Right lobe of liver (tissue), 6 donors: ENCODE data around the gene RXFP3. TPM values are rescaled to one million over a fixed set of nuclear protein-coding genes. Genes with fewer than 3 reads are reported as not detected.
"Not testable (repeated sequence)": the region's sequence is repeated elsewhere in the genome, so short reads cannot be mapped to it uniquely, and the experiment has no call there.

Experiments
- ATAC-seq, 4 donors: fragments of 200-7000 bp; cut with Tn5 transposase; one replicate each; pipeline ENCODE4 v1.9.1; 2020; ENCODE audit warnings: mild to moderate bottlenecking in 4 of 4, moderate library complexity in 4 of 4
- DNase-seq, 3 donors: peaks; one replicate each; pipeline ENCODE4 v3.0.0-alpha.2; 2020
- H3K27ac ChIP-seq, 3 donors: fragments of 200-600 bp; one replicate each; pipeline ENCODE4 v1.8.0; 2022
- H3K27me3 ChIP-seq, 2 donors: fragments of 200-600 bp; one replicate each; pipeline ENCODE4 v1.8.0; 2022
- H3K36me3 ChIP-seq, 4 donors: fragments of 200-600 bp; sonication (generic) in 1 of 4; one replicate each; pipeline versions ENCODE4 v1.5.1 to v1.8.0; 2017 to 2022; ENCODE audit warnings: control low read depth in 1 of 4
- H3K4me1 ChIP-seq, 4 donors: fragments of 200-600 bp; sonication (generic) in 1 of 4; one replicate each; pipeline versions ENCODE4 v1.5.1 to v1.8.0; 2017 to 2022; ENCODE audit warnings: control low read depth in 1 of 4
- H3K4me3 ChIP-seq, 3 donors: fragments of 200-600 bp; one replicate each; pipeline ENCODE4 v1.8.0; 2022
- H3K9me3 ChIP-seq, 4 donors: fragments of 200-600 bp; sonication (generic) in 1 of 4; one replicate each; pipeline versions ENCODE4 v1.5.1 to v1.8.0; 2017 to 2022; ENCODE audit warnings: control low read depth in 1 of 4
- POLR2A ChIP-seq: fragments of 450-650 bp; IDR thresholded peaks from one replicate; pipeline ENCODE4 v1.6.1; 2017; ENCODE audit warnings: antibody characterized with exemption, mild to moderate bottlenecking
- WGBS: methylation state at CpG from one replicate; pipeline ENCODE4 v1.1.6; 2018; ENCODE audit warnings: low coverage, low lambda C conversion rate; ENCODE audit not compliant: insufficient coverage; ENCODE audit errors: missing lambda C conversion rate; 5-methylcytosine and 5-hydroxymethylcytosine counted together
- intact Hi-C, 2 donors: fragments of 100-400 bp; cut with DNase I; formaldehyde crosslinking; loops; one replicate each; pipeline versions ENCODE4 v1.11.2 to v1.14.1; 2022
- total RNA-seq, 6 experiments: library from RNA; depleted of rRNA in 2 of 6; stranded (reverse); fragments of >200 nt in 2 of 6; fragmentation: NEBNext Ultra II Directional in 3 of 6; extraction: Animal tissue kit (Norgen Biotek cat#: 25700) in 3 of 6; gene quantifications; one replicate each; pipeline versions ENCODE4 v1.1.0 to v1.2.4, GENCODE V29; 2016 to 2023
- TF ChIP-seq, protein P1 (sequence below), 4 donors: fragments of 200-600 bp in 3 of 4; fragments of 450-650 bp in 1 of 4; IDR thresholded peaks; one replicate each; pipeline versions ENCODE4 v1.5.1 to v1.8.0; 2016 to 2022; ENCODE audit warnings: antibody characterized with exemption in 4 of 4, mild to moderate bottlenecking in 2 of 4
- donor health status: DM: no; HTN: yes; CAD: no.
- donor health status: DM: no; HTN: no; CAD: no.
- donor health status: DM: no; HTN: no; CAD: no.
- donor health status: DM: no; HTN: yes; CAD: no.
- donor health status: DM: no; HTN: yes; CAD: no.

Gene RXFP3
- total RNA-seq, 6 experiments from 2014 or later: not detected

DNA sequence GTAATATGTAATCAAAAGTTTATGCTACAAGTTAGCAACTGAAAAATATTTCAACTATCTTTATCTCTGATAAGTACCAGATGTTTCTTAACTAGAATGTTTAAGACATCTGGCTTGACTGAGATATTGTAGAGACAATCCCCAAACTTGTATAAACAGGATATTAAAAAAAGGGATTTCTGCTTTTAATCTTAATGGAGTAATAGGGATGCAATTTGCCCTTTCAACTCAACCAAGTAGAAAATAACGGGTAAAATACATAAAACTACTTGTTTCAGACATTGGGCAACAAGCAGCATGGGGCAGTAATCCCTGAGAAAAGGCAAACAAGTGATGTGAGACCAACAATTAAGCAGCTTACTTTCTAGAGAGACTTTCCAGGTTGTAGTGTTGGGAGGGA lies 35.0 kb upstream of the RXFP3 start:
- H3K4me3 ChIP-seq: no peak overlapping the region
- DNase-seq (no peak), ATAC-seq (no peak)
- intact Hi-C loops: no loop called here
- no peaks in the 10 kb centered on the region for H3K4me1 ChIP-seq
- no peaks in the 10 kb centered on the region for H3K9me3 ChIP-seq
- no peak for TF ChIP-seq POLR2A
- TF ChIP-seq, protein P1, sequence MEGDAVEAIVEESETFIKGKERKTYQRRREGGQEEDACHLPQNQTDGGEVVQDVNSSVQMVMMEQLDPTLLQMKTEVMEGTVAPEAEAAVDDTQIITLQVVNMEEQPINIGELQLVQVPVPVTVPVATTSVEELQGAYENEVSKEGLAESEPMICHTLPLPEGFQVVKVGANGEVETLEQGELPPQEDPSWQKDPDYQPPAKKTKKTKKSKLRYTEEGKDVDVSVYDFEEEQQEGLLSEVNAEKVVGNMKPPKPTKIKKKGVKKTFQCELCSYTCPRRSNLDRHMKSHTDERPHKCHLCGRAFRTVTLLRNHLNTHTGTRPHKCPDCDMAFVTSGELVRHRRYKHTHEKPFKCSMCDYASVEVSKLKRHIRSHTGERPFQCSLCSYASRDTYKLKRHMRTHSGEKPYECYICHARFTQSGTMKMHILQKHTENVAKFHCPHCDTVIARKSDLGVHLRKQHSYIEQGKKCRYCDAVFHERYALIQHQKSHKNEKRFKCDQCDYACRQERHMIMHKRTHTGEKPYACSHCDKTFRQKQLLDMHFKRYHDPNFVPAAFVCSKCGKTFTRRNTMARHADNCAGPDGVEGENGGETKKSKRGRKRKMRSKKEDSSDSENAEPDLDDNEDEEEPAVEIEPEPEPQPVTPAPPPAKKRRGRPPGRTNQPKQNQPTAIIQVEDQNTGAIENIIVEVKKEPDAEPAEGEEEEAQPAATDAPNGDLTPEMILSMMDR (IDR thresholded peaks at IDR 0.05): no peak
- 7% methylated on average over 1 of the region's 1 CpG for WGBS
- no peaks in the 10 kb centered on the region for H3K27me3 ChIP-seq
- H3K27ac ChIP-seq: no peak overlapping the region
- H3K36me3 ChIP-seq: no peaks in the 10 kb centered on the region

DNA sequence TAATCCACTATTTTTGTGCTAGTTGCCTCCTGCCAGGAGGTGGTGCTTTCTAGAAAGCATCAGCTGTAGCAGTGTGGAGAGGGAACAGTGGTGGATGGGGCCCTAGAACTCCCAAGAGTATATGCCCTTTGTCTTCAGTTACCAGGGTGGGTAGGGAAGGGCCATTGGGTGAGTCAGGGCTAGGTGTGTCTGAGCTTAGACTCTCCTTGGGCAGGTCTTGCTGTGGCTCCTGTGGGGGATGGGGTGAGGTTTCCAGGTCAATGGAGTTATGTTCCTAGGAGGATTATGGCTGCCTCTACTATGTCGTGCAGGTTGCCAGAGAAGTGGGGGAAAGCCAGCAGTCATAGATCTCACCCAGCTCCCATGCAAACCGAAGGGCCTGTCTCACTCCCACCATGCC lies 33.1 kb upstream of the RXFP3 start:
- no peak for TF ChIP-seq POLR2A
- TF ChIP-seq, protein P1 (IDR thresholded peaks at IDR 0.05): no peak
- no peak overlapping the region for H3K4me3 ChIP-seq
- no peak overlapping the region for H3K27ac ChIP-seq
- DNase-seq: no peak
- H3K36me3 ChIP-seq: no peaks in the 10 kb centered on the region
- intact Hi-C loops: no loop called here
- H3K27me3 ChIP-seq: no peaks in the 10 kb centered on the region
- peaks cover 0 to 4% (median 0%) of the 10 kb centered on the region in 4 donors for H3K9me3 ChIP-seq
- no peak for ATAC-seq
- no CpG with 5 or more reads among the region's 2 CpGs for WGBS
- H3K4me1 ChIP-seq: no peaks in the 10 kb centered on the region

DNA sequence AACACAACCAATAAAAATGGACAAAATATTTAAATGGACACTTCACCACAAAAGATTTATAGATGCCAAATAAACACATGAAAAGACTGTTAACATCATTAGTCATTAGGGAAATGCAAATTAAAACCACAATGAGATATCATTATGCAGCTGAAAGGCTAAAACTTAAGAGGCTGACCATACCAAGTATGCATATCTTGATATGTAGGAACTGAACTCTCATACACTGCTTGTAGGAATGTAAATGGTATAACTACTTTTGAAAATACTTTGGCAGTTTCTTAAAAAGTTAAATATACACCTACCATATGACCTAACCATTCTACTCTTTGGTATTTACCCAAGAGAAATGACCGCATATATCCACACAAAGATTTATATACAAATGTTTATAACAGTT lies 30.8 kb upstream of the RXFP3 start:
- Histone ChIP-seq H3K27me3 (no peaks in the 10 kb centered on the region), H3K36me3 (no peaks in the 10 kb centered on the region), H3K4me1 (no peaks in the 10 kb centered on the region), H3K9me3 (peaks cover 0 to 4% (median 0%) of the 10 kb centered on the region in 4 donors), H3K27ac (no peak overlapping the region), H3K4me3 (no peak overlapping the region)
- ATAC-seq (no peak), DNase-seq (no peak)
- intact Hi-C loops: no loop called here
- 79% methylated on average over 1 of the region's 1 CpG for whole genome bisulfite sequencing
- TF ChIP-seq, protein P1 (IDR thresholded peaks at IDR 0.05): no peak
- no peak for TF ChIP-seq POLR2A

DNA sequence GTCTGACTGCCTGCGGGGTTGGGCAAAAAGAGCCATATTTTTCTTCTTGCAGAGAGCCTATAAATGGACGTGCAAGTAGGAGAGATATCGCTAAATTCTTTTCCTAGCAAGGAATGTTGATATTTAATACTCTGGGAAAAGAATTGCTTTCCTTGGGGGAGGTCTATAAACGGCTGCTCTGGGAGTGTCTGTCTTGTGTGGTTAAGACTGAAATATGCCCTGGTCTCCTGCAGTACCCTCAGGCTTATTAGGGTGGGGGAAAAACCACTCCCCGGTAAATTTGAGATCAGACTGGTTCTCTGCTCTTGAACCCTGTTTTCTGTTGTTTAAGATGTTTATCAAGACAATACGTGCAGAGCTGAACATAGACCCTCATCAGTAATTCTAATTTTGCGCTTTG lies 29.9 kb upstream of the RXFP3 start:
- H3K36me3 ChIP-seq, H3K4me3 ChIP-seq, H3K27ac ChIP-seq, DNase-seq, H3K4me1 ChIP-seq, H3K9me3 ChIP-seq, H3K27me3 ChIP-seq, intact Hi-C loops, ATAC-seq: not testable (repeated sequence)
- WGBS: 54% methylated on average over 5 of the region's 7 CpGs

DNA sequence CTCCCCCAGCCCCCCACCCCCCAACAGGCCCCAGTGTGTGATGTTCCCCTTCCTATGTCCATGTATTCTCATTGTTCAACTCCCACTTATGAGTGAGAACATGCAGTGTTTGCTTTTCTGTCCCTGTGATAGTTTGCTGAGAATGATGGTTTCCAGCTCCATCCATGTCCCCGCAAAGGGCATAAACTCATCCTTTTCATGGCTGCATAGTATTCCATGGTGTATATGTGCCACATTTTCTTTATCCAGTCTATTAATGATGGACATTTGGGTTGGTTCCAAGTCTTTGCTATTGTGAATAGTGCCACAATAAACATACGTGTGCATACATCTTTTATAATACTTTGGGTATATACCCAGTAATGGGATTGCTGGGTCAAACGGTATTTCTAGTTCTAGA lies 21.3 kb upstream of the RXFP3 start:
- H3K9me3 ChIP-seq, DNase-seq, H3K36me3 ChIP-seq, H3K27me3 ChIP-seq, ATAC-seq, intact Hi-C loops, H3K4me3 ChIP-seq, H3K27ac ChIP-seq, H3K4me1 ChIP-seq: not testable (repeated sequence)
- WGBS: 83% methylated on average over 3 of the region's 3 CpGs

DNA sequence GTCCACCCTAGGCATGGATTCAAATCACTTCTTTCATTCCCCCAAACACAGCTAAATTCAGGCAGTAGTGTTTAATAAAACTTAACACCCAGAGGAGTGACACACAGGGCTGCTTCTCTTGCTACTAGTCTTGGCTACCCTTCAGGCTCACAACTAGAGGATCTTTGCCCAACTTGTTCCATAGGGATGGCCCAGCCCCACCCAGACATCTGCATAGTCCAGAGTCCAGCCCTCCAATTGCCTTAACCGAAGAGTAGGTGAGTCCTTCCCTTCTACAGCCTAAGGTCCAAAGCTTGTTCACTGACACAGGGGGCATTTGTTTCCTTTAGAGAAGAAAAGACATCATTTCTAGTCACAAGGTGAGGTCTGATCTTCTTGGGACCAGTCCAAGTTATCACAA lies 15.2 kb upstream of the RXFP3 start:
- Histone ChIP-seq H3K9me3 (no peaks in the 10 kb centered on the region), H3K27ac (no peak overlapping the region), H3K36me3 (no peaks in the 10 kb centered on the region), H3K27me3 (no peaks in the 10 kb centered on the region), H3K4me3 (no peak overlapping the region), H3K4me1 (no peaks in the 10 kb centered on the region)
- ATAC-seq (no peak), DNase-seq (no peak)
- intact Hi-C loops: no loop called here
- WGBS: 33% methylated on average over 1 of the region's 1 CpG
- TF ChIP-seq, protein P1 (IDR thresholded peaks at IDR 0.05): no peak
- no peak for TF ChIP-seq POLR2A
